Inflammatory macrophage treated with lipopolysaccharide for 1 hour (primary cell): ENCODE measurements around the gene FAM117B.
"Not testable (repeated sequence)": the region's sequence is repeated elsewhere in the genome, so short reads cannot be mapped to it uniquely, and the experiment has no call there.

Experiments
- DNase-seq, 2 donors: peaks; one replicate each; pipeline ENCODE4 v3.0.0-alpha.2; 2020 to 2022

FAM117B gene

DNA sequence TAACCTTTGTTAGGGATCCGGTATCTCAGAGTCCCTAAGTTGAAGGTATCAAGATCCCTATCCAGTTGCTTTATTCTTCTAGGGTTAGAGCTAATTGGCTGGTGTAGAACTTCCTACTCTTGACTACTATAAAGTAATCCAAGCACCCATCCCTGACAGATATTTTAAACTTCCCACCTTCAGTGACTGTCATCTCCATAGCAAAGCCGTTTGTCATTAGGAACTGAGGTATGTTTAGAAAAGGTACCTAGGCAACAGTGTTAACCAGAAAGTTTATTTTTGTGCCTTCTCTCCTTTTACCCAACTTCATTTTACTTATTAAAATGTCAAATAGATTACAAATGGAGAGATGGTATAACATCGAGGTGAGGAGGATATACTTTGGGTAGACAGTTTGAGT lies 4.5 kb downstream of the FAM117B start:
- no peak for DNase-seq

GRCh38 chr2:202642567-202642966 lies 7.8 kb downstream of the FAM117B start:
- DNase-seq = no peak

DNA sequence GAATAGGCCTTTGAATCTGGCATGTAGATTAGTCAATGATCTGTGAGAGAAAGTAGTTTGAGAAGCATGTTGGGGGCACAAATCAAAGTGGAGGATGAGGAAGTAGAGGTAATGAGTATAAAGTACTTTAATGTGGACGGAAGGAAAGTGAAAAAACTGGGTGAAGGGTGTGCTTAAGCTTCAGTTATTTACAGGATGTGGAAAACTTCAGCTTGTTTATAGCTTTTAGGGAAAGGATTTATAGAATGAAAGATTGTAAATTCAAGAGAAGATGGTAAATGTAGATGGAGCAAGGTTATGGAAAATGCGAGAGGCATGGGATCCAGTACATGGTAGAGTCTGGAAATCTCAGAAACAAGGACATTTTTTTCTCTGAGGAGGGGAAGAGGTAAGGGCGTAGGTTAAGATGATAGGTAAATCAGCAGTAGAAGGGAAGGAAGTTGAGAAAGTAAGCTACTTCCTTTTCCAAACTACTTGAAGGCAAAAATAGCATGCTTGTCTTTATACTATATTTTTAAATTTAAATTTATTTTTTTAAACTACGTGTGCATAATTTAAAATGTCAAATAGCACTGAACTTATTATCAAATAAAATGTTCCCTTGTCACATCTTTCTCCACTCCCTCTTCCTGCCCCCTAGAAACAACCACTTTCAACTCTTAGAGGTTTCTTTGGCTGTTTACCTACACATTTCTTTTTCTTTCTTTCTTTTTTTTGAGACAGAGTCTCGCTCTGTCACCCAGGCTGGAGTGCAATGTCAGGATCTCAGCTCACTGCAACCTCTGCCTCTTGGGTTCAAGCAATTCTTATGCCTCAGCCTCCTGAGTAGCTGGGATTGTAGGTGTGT lies 8.5 kb downstream of the FAM117B start:
- no peak for DNase-seq

DNA sequence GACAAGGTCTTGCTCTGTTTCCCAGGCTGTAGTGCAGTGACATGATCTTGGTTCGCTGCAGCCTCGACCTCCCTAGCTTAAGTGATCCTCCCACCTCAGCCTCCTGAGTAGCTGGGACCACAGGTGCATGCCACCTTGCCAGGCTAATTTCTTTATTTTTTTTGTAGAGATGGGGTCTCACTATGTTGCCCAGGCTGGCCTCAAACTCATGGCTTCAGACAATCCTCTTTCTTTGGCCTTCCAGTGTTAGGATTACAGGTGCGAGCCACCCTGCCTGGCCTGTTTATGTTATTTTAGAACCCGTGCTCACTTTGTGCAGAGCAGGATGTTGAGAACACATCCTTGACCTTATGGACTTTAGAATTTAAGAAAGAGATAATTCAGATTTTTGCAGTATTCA lies 17.4 kb downstream of the FAM117B start:
- no peak for DNase-seq

GRCh38 chr2:202653890-202654289 lies 19.1 kb downstream of the FAM117B start:
- DNase-seq = no peak

DNA sequence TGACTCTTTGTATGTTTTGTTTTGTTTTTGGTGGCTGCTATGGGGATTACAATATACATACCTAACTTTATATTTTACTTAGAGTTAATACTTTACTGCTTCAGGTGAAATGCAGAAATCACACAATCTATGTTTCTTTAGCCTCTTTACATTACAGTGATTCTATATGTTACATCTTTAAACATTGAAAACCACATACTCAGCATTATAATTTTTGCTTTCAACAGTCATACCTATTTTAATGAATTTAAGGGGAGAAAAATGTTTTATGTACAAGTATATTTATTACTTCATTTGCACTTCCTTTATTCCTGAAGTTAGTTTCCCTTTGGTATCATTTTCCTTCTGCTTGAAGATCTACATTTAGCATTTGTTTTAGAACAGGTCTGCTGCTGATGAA lies 23.1 kb downstream of the FAM117B start:
- no peak for DNase-seq

- DNase-seq = no peak
Observed at GRCh38 chr2:202660796-202661195, 26.0 kb downstream of the FAM117B start.

- no peak for DNase-seq
Observed at GRCh38 chr2:202669841-202670240, 35.1 kb downstream of the FAM117B start.

- no peak for DNase-seq
Observed at GRCh38 chr2:202671317-202672035, 36.7 kb downstream of the FAM117B start.

DNA sequence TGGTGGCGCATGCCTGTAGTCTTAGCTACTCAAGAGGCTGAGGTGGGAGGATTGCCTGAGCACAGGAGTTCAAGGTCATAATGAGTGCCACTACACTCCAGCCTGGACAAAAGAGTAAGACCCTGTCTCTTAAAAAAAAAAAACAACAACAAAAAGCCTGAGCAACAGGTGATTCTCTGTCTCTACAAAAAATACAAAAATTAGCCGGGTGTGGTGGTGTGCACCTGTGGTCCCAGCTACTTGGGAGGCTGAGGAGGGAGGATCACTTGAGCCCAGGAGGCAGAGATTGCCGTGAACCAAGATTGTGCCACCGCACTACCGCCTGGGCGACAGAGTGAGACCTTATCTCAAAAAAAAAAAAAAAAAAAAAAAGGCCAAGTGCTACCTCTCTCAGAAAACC lies 40.3 kb downstream of the FAM117B start:
- DNase-seq = not testable (repeated sequence)

DNA sequence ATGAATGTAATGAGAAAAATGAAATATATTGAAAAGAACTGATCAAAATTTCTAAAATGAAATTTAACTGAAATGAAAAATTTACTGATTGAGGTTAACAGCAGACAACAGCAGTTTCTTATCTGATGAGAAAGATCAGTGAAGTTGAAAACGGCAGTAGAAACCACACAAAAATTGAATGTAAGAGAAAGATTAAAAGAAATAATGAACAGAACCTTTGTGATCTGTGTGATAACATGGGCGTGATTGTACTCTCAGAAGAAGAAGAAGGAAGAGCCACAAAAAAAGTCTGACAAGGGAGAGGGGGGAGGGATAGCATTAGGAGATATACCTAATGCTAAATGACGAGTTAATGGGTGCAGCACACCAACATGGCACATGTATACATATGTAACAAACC lies 45.2 kb downstream of the FAM117B start:
- DNase-seq = no peak

GRCh38 chr2:202680512-202680911 lies 45.7 kb downstream of the FAM117B start:
- DNase-seq = no peak

DNA sequence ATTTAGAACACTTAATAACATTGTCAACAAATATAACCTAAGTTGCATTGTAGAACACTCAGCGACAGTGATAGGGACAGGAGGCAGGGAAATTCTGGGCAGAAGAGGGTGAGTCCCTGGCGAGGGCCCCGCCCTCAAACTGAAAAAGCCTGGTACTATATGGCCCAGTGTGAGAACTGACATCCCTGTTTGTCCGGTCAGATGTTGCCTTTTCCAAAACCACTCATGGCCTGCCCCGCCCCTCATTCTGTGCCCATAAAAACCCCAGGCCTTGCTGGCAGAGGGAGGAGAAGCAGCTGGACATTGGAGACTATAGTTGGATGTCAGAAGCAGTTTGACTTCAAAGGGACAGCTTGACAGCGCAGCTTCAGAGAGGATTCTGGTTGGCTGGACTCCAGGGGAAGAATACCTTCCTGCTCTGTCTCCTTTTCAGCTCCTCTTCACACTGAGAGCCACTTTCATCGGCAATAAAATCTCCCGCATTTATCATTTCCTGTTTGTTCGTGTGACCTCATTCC lies 47.0 kb downstream of the FAM117B start:
- no peak for DNase-seq

DNA sequence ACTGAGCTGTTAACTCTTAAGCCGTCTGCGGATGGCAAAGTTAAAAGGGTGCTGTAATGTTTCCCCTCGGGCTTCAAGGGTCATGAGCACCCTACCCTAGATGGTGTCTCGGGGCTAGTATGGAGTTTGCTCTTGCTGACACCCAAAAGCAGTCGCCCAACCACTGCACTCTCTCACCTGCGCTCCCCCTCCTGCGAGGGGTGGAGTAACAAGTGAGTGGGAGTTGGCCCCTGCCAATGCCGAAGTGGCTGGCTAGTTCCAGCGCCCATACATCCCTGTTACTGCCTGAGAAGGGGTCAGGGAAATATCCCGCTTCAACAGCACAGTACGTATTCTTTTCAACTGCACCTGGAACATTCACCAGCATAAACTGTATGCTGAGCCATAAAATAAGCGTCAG lies 47.5 kb downstream of the FAM117B start:
- no peak for DNase-seq

- no peak for DNase-seq
Observed at GRCh38 chr2:202687276-202687675, 52.5 kb downstream of the FAM117B start.

DNA sequence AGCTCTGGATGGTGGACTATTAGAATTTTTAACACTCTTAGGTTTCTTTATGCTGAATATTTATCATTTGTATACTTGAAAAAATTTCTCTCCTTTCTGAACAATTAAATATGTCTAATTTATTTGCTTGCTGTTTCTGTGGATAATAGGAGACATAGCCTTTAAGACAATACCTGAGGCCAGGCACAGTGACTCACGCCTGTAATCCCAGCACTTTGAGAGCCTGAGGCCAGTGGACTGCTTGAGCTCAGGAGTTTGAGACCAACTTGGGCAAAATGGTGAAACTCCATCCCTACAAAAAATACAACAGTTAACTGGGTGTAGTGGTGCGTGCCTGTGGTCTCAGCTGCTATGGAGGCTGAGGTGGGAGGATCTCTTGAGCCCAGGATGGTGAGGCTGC lies 54.7 kb downstream of the FAM117B start:
- no peak for DNase-seq

DNA sequence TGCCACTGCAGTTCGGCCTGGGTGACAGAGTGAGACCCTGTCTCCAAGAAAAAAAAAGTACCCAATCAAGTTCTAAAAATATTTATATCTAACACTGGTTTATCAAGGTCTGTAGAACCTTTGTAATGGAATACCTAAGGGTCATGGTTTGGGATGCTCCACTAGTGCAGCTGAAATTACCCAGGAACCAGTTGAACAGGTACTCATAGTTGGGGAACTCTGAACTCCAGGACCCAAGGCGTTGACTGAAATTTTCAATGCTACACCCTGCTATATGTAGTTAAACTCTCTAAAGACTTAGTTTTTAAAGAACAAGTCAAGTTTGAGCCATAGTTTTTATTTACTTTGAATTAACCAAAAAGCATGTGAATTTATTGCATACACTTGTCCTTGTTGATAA lies 55.1 kb downstream of the FAM117B start:
- DNase-seq = no peak

GRCh38 chr2:202690321-202690900 lies 55.6 kb downstream of the FAM117B start:
- DNase-seq = no peak

DNA sequence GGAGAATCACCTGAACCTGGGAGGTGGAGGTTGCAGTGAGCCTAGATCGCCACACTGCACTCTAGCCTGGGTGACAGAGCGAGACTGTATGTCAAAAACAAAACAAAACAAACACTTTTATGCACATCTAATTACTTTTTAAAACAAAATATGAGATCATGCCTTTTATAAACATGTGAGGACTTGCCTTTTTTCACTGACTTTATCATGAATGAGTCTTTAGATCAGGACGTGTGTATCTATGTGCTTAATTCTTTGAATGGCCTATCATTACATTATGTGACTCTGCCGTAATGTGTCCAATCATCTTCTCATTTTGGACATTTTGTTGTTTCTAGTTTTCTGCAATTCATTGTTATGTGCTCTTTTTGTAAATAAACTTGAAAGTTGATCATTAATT lies 58.7 kb downstream of the FAM117B start:
- no peak for DNase-seq

DNA sequence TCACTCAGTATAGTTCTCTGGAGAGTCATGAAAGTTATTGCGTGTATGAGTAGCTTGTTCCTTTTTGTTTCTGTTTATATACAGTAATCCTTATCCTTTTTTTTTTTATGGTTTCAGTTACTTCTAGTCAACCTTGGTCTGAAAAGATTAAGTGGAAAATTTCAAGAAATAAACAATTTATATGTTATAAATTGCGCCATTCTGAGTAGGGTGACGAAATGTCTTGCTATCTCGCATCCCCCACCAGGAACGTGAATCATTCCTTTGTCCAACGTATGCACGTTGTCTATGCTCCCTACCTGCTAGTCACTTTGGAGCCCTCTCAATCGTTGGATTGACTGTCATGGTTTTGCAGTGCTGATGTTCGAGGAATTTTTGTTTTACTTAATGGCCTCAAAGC lies 60.4 kb downstream of the FAM117B start:
- DNase-seq = no peak

DNA sequence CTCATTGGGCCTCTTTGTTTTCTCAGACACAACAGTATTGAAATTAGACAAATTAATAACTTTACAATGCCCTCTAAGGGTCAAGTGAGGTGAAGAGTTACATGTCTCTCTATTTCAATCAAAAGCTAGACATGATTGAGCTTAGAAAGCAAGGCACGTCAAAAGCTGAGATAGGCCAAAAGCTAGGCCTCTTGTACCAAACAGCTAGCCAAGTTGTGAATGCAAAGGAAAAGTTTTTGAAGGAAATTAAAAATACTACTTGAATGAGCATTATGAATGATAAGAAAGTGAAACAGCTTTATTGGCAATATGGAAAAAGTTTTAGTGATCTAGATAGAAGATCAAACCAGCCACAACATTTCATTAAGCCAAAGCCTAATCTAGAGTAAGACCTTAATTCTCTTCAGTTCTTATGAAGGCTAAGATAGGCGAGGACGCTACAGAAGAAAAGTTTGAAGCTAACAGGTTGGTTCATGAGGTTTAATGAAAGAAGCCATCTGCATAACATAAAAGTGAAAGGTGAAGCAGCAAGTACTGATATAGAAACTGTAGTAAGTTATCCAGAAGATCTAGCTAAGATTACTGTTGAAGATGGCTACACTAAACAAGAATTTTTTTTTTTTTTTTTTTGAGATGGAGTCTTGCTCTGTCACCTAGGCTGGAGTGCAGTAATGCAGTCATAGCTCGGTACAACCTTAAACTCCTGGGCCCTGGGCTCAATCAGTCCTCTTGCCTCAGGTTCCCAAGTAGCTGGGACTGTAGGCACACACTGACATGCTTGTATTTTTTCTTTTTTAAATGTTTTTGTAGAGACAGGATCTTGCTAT lies 65.5 kb downstream of the FAM117B start:
- DNase-seq = no peak

- DNase-seq = no peak
Observed at GRCh38 chr2:202703091-202703490, 68.3 kb downstream of the FAM117B start.

- DNase-seq = no peak
Observed at GRCh38 chr2:202704248-202704647, 69.5 kb downstream of the FAM117B start.
